Ectodermal cell (in vitro differentiated cells): ENCODE measurements around the gene HOXD4.

Experiments
- H3K27ac ChIP-seq: 2 replicates; pipeline ENCODE4 v1.7.0; 2013; ENCODE audit warnings: mild to moderate bottlenecking, low read depth, low read length; ENCODE audit not compliant: insufficient read depth, poor library complexity, severe bottlenecking
- H3K27me3 ChIP-seq: 2 replicates; pipeline ENCODE4 v1.7.0; 2013; ENCODE audit warnings: mild to moderate bottlenecking, low read length; ENCODE audit not compliant: insufficient read depth, control insufficient read depth, poor library complexity, severe bottlenecking
- H3K36me3 ChIP-seq: one replicate; pipeline ENCODE4 v1.7.0; 2013; ENCODE audit warnings: low read length; ENCODE audit not compliant: control insufficient read depth, insufficient read depth
- H3K4me1 ChIP-seq: one replicate; pipeline ENCODE4 v1.7.0; 2013; ENCODE audit warnings: low read length; ENCODE audit not compliant: control insufficient read depth, insufficient read depth
- H3K4me3 ChIP-seq: 2 replicates; pipeline ENCODE4 v1.7.0; 2013; ENCODE audit warnings: low read depth, low read length, control low read depth; ENCODE audit not compliant: insufficient read depth
- H3K9me3 ChIP-seq: 2 replicates; pipeline ENCODE4 v1.7.0; 2013; ENCODE audit warnings: mild to moderate bottlenecking, low read length, moderate library complexity; ENCODE audit not compliant: control insufficient read depth
- WGBS, 2 experiments: methylation state at CpG; one replicate each; pipeline ENCODE4 v1.1.7; 2013; ENCODE audit warnings: missing lambda C conversion rate in 2 of 2; 5-methylcytosine and 5-hydroxymethylcytosine counted together

HOXD4 gene

DNA sequence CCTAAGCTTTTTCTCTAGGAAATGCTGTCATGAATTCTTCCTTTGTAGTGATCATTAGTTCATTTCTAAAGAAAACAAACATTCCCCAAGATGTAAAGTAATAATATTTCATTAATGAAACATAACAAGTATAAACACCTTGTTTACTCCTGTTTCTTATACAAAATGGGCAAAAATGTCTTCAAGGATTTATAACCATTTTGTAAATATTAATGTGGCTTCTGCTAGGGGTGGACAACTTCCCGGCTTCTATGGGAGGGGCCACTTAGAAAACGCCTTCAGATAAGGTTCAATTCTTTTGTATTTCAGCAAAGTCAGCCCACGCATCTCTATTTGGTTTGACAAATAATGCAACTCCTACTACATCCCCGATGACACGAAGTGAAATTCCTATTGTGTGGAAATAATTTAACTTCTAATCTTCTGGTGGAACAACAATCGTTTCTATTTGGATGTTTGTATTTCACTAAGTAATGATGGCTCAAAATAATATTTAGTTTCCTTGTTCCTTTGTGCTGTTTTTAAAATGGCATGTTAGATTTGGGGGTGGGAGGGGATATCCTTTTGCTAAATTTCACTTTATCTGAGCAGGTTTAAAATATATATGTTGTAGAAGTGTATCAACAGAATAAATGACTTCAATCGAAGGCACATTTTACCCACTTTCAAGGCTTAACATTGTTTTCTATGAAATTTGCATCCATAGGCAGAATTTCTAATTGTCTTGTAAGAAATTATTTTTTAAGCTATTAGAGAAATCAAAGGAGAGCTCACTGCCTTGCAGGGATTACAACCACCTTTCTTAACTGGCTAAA is 22.4 kb downstream of the HOXD4 start:
- Histone ChIP-seq H3K4me1 (peaks cover 6% of the 10 kb centered on the region), H3K27me3 (peaks cover 100% of the 10 kb centered on the region), H3K4me3 (no peak overlapping the region), H3K27ac (no peak overlapping the region), H3K9me3 (no peaks in the 10 kb centered on the region), H3K36me3 (no peaks in the 10 kb centered on the region)
- 26 to 31% methylated on average over 2 to 7 of the region's 7 CpGs for WGBS, 2 experiments

- Histone ChIP-seq H3K27ac (no peak overlapping the region), H3K27me3 (peaks cover 100% of the 10 kb centered on the region), H3K36me3 (no peaks in the 10 kb centered on the region), H3K4me1 (peaks cover 6% of the 10 kb centered on the region), H3K9me3 (no peaks in the 10 kb centered on the region), H3K4me3 (peak overlapping the region; percentile 1)
- 1% methylated on average over 14 of the region's 14 CpGs for WGBS, 2 experiments
Measured at GRCh38 chr2:176174382-176174823, 23.1 kb downstream of the HOXD4 start.

DNA sequence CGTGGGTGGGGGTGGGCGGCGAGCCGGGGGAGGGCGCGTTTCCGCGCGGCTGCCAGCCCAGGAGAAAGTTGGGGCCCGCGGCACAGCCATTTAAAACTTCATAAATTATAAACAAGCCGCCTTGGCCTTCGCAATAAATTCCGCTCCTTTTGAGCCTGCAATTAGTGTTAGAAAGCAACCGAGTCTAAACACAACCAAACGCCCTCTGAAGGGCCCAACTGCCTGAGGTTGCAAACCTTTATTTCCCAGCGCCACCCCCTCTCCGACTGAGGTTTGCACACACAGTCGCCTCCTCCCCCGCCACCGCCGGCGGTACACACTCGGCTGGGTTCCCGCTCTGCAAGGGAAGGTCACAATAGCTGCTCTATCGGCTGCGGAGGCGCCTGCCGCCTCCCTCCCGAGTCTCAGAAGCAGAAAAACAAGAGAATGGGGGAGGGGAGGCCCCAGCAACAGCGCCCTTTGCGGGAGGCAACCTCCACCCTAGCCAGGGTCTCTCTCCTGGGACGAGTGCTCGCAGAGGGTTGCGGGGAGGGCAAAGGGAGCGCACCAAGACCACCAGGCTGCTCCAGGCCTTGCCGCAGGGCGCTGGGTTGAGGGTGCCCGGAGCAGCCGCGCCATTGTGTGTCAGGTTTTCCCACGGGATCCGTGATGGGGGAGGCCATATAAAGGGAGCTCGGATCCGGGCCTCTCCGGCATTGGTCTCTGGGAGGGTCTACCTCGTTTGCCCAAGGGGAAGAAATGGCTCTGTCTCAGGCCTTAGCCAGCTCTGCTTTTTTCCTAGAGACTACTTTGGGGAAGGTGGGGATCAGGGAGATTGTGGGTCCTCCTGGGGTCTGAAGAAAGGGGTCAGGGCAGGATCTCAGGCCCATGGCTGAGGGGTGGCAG is 23.7 kb downstream of the HOXD4 start:
- H3K36me3 ChIP-seq, result no peaks in the 10 kb centered on the region
- peaks cover 100% of the 10 kb centered on the region for H3K27me3 ChIP-seq
- no peak overlapping the region for H3K27ac ChIP-seq
- H3K4me1 ChIP-seq, result peaks cover 6% of the 10 kb centered on the region
- H3K4me3 ChIP-seq, result peak overlapping the region; percentile 1
- 1% methylated on average over 47 of the region's 47 CpGs for WGBS, 2 experiments
- H3K9me3 ChIP-seq, result no peaks in the 10 kb centered on the region

GRCh38 chr2:176175709-176176607 is 24.6 kb downstream of the HOXD4 start:
- WGBS, 2 experiments, result 23 to 24% methylated on average over 5 to 7 of the region's 7 CpGs
- H3K27me3 ChIP-seq, result peaks cover 100% of the 10 kb centered on the region
- H3K4me1 ChIP-seq, result peaks cover 6% of the 10 kb centered on the region
- H3K9me3 ChIP-seq, result no peaks in the 10 kb centered on the region
- no peak overlapping the region for H3K4me3 ChIP-seq
- no peak overlapping the region for H3K27ac ChIP-seq
- no peaks in the 10 kb centered on the region for H3K36me3 ChIP-seq

- Histone ChIP-seq H3K27me3 (peaks cover 100% of the 10 kb centered on the region), H3K27ac (no peak overlapping the region), H3K4me3 (peak overlapping the region; percentile 13), H3K4me1 (peaks cover 6% of the 10 kb centered on the region), H3K36me3 (no peaks in the 10 kb centered on the region), H3K9me3 (no peaks in the 10 kb centered on the region)
- 0 to 1% methylated on average over 12 of the region's 12 CpGs for WGBS, 2 experiments
Measured at GRCh38 chr2:176177580-176178037, 26.3 kb downstream of the HOXD4 start.

DNA sequence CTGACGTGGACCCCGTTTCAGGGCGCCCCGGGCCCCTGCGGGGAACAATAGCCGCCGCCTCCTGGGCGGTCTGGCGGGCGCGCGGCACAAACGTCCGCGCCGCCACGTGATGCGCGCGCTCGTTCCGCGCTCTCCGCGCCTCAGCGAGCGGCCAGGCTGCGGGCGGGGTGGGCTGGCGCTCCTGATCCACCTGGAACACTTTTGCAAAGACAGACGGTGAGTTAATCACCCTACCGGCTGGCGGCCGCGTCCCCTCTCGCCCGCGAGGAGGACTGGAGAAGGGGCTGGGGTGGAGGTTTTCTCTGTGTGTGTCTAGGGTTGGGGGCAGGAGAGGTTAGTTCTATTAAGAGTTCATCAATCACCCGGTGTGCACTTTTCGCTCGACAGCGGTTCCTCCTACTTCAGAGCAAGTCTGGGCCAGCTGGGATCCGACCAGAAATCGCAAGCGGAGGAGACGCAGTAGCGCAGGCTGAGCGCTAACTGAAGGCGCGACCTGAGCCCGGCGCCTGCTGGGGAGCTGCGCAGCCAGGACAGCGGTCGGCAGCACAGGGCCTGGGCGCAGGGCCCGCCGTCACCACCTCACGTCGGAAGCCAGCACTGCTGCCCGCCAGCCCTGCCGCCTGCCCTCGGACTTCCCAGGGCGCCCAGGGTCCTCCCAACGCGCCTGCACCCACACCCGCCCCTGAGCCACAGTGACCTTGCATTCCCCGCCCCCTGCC is 26.8 kb downstream of the HOXD4 start:
- H3K36me3 ChIP-seq, result no peaks in the 10 kb centered on the region
- H3K9me3 ChIP-seq, result no peaks in the 10 kb centered on the region
- no peak overlapping the region for H3K27ac ChIP-seq
- H3K27me3 ChIP-seq, result peaks cover 100% of the 10 kb centered on the region
- peaks cover 6% of the 10 kb centered on the region for H3K4me1 ChIP-seq
- WGBS, 2 experiments, result 1% methylated on average over 68 of the region's 68 CpGs
- peak overlapping the region; percentile 13 for H3K4me3 ChIP-seq

DNA sequence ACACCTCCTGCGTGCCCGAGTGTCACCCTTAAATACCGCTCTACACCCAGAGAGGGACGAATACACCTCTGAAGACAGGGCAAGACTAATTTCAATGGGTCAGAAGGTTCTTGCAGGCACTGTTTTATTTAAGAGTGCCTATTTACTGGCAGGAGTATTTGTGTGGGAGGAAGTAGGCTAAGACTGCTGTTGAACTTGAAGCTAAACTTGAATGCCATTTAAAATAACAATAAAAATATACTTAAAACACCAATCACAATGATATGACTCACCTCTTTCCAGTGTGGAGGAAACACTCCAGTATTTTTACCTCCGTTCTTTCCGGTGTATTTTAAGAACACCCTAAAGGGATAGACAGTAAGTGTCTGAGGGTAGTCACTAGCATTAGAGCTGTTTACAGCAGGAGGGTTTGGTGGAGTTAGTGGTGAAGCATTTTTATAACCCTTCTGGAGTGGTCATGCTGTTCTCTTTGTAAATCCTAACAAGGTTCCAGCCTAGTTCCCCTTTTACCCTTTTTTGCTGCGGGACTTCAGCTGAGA is 27.5 kb downstream of the HOXD4 start:
- peaks cover 100% of the 10 kb centered on the region for H3K27me3 ChIP-seq
- 13% methylated on average over 6 to 7 of the region's 7 CpGs for WGBS, 2 experiments
- no peak overlapping the region for H3K27ac ChIP-seq
- no peaks in the 10 kb centered on the region for H3K9me3 ChIP-seq
- no peak overlapping the region for H3K4me3 ChIP-seq
- H3K4me1 ChIP-seq, result peaks cover 6% of the 10 kb centered on the region
- H3K36me3 ChIP-seq, result no peaks in the 10 kb centered on the region

DNA sequence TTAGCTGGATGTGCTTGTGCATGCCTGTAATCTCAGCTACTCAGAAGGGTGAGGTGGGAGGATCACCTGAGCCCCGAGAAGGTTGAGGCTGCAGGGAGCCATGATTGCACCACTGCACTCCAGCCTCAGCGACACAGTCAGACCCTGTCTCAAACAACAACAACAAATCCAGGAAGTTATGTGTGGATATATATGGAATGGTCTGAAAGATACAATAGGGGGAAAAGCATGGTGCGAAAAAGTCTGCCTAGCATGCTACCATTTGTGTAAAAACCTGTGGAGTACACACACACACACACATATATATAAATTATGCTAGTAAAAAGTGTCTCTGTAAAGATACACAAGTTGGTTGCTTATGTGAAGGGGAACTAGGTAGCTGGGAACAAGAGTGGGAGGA is 30.2 kb downstream of the HOXD4 start:
- WGBS, 2 experiments, result 50 to 65% methylated on average over 1 of the region's 3 CpGs

GRCh38 chr2:176182671-176183070 is 31.3 kb downstream of the HOXD4 start:
- Histone ChIP-seq H3K4me1 (no peaks in the 10 kb centered on the region), H3K27me3 (peaks cover 100% of the 10 kb centered on the region), H3K4me3 (no peak overlapping the region), H3K36me3 (no peaks in the 10 kb centered on the region), H3K27ac (no peak overlapping the region), H3K9me3 (no peaks in the 10 kb centered on the region)
- WGBS, 2 experiments, result 75 to 88% methylated on average over 3 of the region's 3 CpGs

More for the DNA sequence above, 30.2 kb downstream of the HOXD4 start:
- H3K27ac ChIP-seq, result no peak overlapping the region
- H3K36me3 ChIP-seq, result no peaks in the 10 kb centered on the region
- H3K4me1 ChIP-seq, result no peaks in the 10 kb centered on the region
- no peak overlapping the region for H3K4me3 ChIP-seq
- no peaks in the 10 kb centered on the region for H3K9me3 ChIP-seq
- peaks cover 100% of the 10 kb centered on the region for H3K27me3 ChIP-seq
